GM12878 (cell line): ENCODE data around the gene RIMBP2. TPM values are rescaled to one million over a fixed set of nuclear protein-coding genes. Genes with fewer than 3 reads are reported as not detected.

Experiments used
- ATAC-seq: fragments of 200-7000 bp; cut with Tn5 transposase; 3 replicates; pipeline ENCODE4 v1.9.1; 2020; ENCODE audit warnings: mild to moderate bottlenecking, moderate library complexity
- BruUV-seq: library from RNA; stranded (reverse); fragments of 400-500 nt; replicated peaks from 2 replicates; lab custom pipeline; 2021; lab: Mats Ljungman, UMichigan
- CTCF ChIA-PET: fragments of 300-600 bp; sonication (Branson Sonifier 250); formaldehyde crosslinking; extraction: SDS; loops from one replicate; lab custom pipeline; 2021; ENCODE audit warnings: inconsistent platforms; lab: Yijun Ruan, JAX
- POLR2A ChIA-PET: fragments of 350-600 bp; formaldehyde crosslinking; extraction: SDS; loops from one replicate; lab custom pipeline; 2021; ENCODE audit warnings: inconsistent platforms; lab: Charles Lee
- RAD21 ChIA-PET: fragments of 300-600 bp; sonication (Branson Sonifier 250); formaldehyde crosslinking; loops from one replicate; lab custom pipeline; 2023; ENCODE audit warnings: antibody characterized with exemption; ENCODE audit not compliant: unreplicated experiment; lab: Charles Lee
- SMC1A ChIA-PET: fragments of 300-600 bp; sonication (Branson Sonifier 250); formaldehyde crosslinking; loops from one replicate; lab custom pipeline; 2023; ENCODE audit not compliant: unreplicated experiment, uncharacterized antibody; lab: Charles Lee
- DNase-seq: peaks from one replicate; pipeline ENCODE4 v3.0.0-alpha.2; 2011; ENCODE audit warnings: low read depth, low spot score
- FAIRE-seq: peaks from 3 replicates; lab custom pipeline; 2011; peaks lifted over from hg19 to GRCh38; lab: Jason Lieb, UNC
- H2AFZ ChIP-seq: 2 replicates; pipeline ENCODE4 v1.6.0; 2011; ENCODE audit warnings: low read depth, low read length, control low read depth; ENCODE audit not compliant: control insufficient read depth
- H3K27ac ChIP-seq: 2 replicates; pipeline ENCODE4 v1.5.1; 2011; ENCODE audit warnings: control low read depth; ENCODE audit not compliant: control insufficient read depth, insufficient read depth
- H3K27me3 ChIP-seq, 2 experiments: replicated peaks in 1 of 2; 2 replicates each; pipeline versions ENCODE4 v1.6.0 to v1.6.1; 2011; ENCODE audit warnings: low read length in 1 of 2; ENCODE audit not compliant: control insufficient read depth in 2 of 2, insufficient read depth in 2 of 2
- H3K36me3 ChIP-seq, 2 experiments: 2 replicates each; pipeline ENCODE4 v1.5.1; 2011; ENCODE audit warnings: low read length in 1 of 2; ENCODE audit not compliant: control insufficient read depth in 2 of 2, insufficient read depth in 2 of 2
- H3K4me1 ChIP-seq: 2 replicates; pipeline ENCODE4 v1.6.1; 2011; ENCODE audit warnings: mild to moderate bottlenecking, low read length, moderate library complexity, mixed read lengths; ENCODE audit not compliant: control insufficient read depth, insufficient read depth
- H3K4me2 ChIP-seq: 2 replicates; pipeline ENCODE4 v1.6.0; 2011; ENCODE audit warnings: control low read depth; ENCODE audit not compliant: control insufficient read depth, insufficient read depth
- H3K4me3 ChIP-seq: fragments of 200-600 bp; sonication (generic); 2 replicates; pipeline ENCODE4 v1.5.1; 2016
- H3K79me2 ChIP-seq: 2 replicates; pipeline ENCODE4 v1.6.0; 2011; ENCODE audit warnings: low read length; ENCODE audit not compliant: control insufficient read depth, insufficient read depth
- H3K9ac ChIP-seq: 2 replicates; pipeline ENCODE4 v1.8.0; 2011; ENCODE audit warnings: low read length, control low read depth, mixed read lengths; ENCODE audit not compliant: control insufficient read depth, insufficient read depth
- H3K9me3 ChIP-seq: replicated peaks from 3 replicates; pipeline ENCODE4 v1.5.1; 2011; ENCODE audit warnings: mild to moderate bottlenecking, low read length; ENCODE audit not compliant: control insufficient read depth, insufficient read depth
- H4K20me1 ChIP-seq: 2 replicates; pipeline ENCODE4 v1.6.0; 2011; ENCODE audit not compliant: control insufficient read depth, insufficient read depth
- ATF3 ChIP-seq: IDR thresholded peaks from 2 replicates; pipeline ENCODE4 v1.6.1; 2011; ENCODE audit warnings: low read depth, mild to moderate bottlenecking, low read length, moderate library complexity, borderline replicate concordance; ENCODE audit errors: extremely low read depth
- CEBPB ChIP-seq, 2 experiments: fragments of 150-350 bp in 1 of 2; IDR thresholded peaks; 2 replicates each; pipeline ENCODE4 v1.6.1; 2012 to 2014; ENCODE audit warnings: low read depth in 2 of 2, low read length in 2 of 2, borderline replicate concordance in 1 of 2, inconsistent platforms in 1 of 2
- FOS ChIP-seq: IDR thresholded peaks from 3 replicates; pipeline ENCODE4 v1.6.1; 2011; ENCODE audit warnings: borderline replicate concordance; ENCODE audit not compliant: insufficient read length; ENCODE audit errors: extremely low read depth
- MEF2A ChIP-seq: IDR thresholded peaks from 2 replicates; pipeline ENCODE4 v1.6.1; 2011; ENCODE audit warnings: low read depth, mild to moderate bottlenecking, low read length, moderate library complexity; ENCODE audit not compliant: insufficient read depth
- MYC ChIP-seq: IDR thresholded peaks from 2 replicates; pipeline ENCODE4 v1.6.1; 2011; ENCODE audit warnings: mild to moderate bottlenecking, low read length, moderate library complexity, inconsistent platforms; ENCODE audit not compliant: insufficient read depth, insufficient replicate concordance, insufficient read length, severe bottlenecking
- PAX8 ChIP-seq: fragments of 450-650 bp; IDR thresholded peaks from 2 replicates; pipeline ENCODE4 v1.6.1; 2017; ENCODE audit warnings: mild to moderate bottlenecking, moderate library complexity
- POLR2AphosphoS5 ChIP-seq: IDR thresholded peaks from 2 replicates; pipeline ENCODE4 v1.6.1; 2011; ENCODE audit warnings: mild to moderate bottlenecking, low read length, inconsistent platforms
- RB1 ChIP-seq: fragments of 450-650 bp; formaldehyde crosslinking; IDR thresholded peaks from 2 replicates; pipeline ENCODE4 v1.6.1; 2017; ENCODE audit warnings: mild to moderate bottlenecking, borderline replicate concordance
- RCOR1 ChIP-seq: conservative IDR thresholded peaks from 2 replicates; pipeline ENCODE4 v1.6.1; 2012; ENCODE audit warnings: low read depth, low read length, improper control_type of control experiment
- SMARCA5 ChIP-seq: fragments of 450-650 bp; IDR thresholded peaks from 2 replicates; pipeline ENCODE4 v1.6.1; 2017; ENCODE audit warnings: mild to moderate bottlenecking
- ZNF24 ChIP-seq: fragments of 450-650 bp; IDR thresholded peaks from 2 replicates; pipeline ENCODE4 v1.6.1; 2017; ENCODE audit warnings: antibody characterized with exemption, mild to moderate bottlenecking
- WGBS: methylation state at CpG from one replicate; pipeline ENCODE4 v1.1.6; 2016; ENCODE audit warnings: low lambda C conversion rate; ENCODE audit not compliant: insufficient replicate concordance, insufficient coverage; ENCODE audit errors: missing lambda C conversion rate; 5-methylcytosine and 5-hydroxymethylcytosine counted together
- in situ Hi-C: fragments of 300-500 bp; cut with MboI; formaldehyde crosslinking; loops from 9 replicates; pipeline ENCODE4 v1.14.3; 2018; ENCODE audit warnings: mixed read lengths
- intact Hi-C: fragments of 100-400 bp; cut with micrococcal nuclease; formaldehyde crosslinking; loops from one replicate; pipeline ENCODE4 v1.14.2; 2022; ENCODE audit not compliant: unreplicated experiment
- polyA plus RNA-seq, 11 experiments: library from polyadenylated mRNA; depleted of rRNA in 4 of 11; unstranded in 6 of 11; stranded (reverse) in 5 of 11; fragments of >200 nt; fragmentation: Nextera tagmentation in 4 of 11; fragmentation: Illumina TruSeq in 1 of 11; extraction: Ambion mirVana in 4 of 11; extraction: Trizol in 1 of 11; gene quantifications; 1 replicate in 1 of 11; 2 replicates in 10 of 11; pipeline versions ENCODE4 v1.2.1 to v1.2.3, GENCODE V29; 2011 to 2016; ENCODE audit warnings: inconsistent platforms in 2 of 11, missing spikeins in 2 of 11, low read depth in 1 of 11
- total RNA-seq, 4 experiments: library from RNA; depleted of rRNA in 3 of 4; stranded (reverse); fragments of >200 nt in 3 of 4; fragmentation: Illumina TruSeq in 1 of 4; extraction: Trizol in 1 of 4; gene quantifications; 2 replicates each; pipeline versions ENCODE4 v1.2.1 to v1.2.3, GENCODE V29; 2013 to 2021
- TF ChIP-seq, protein P1 (sequence below), 3 experiments: IDR thresholded peaks in 2 of 3; conservative IDR thresholded peaks in 1 of 3; 2 replicates each; pipeline ENCODE4 v1.5.1; 2011; ENCODE audit warnings: low read depth in 3 of 3, low read length in 3 of 3, mild to moderate bottlenecking in 3 of 3, control low read depth in 2 of 3, moderate library complexity in 2 of 3, inconsistent platforms in 1 of 3, mixed read lengths in 1 of 3; ENCODE audit not compliant: control insufficient read depth in 2 of 3, insufficient read depth in 1 of 3; ENCODE audit errors: extremely low read depth in 1 of 3
- TF ChIP-seq, protein P2 (sequence below): IDR thresholded peaks from 2 replicates; pipeline ENCODE4 v1.6.1; 2012; ENCODE audit warnings: low read depth, low read length, improper control_type of control experiment
- TF ChIP-seq, protein P3 (sequence below): fragments of 450-650 bp; IDR thresholded peaks from 2 replicates; pipeline ENCODE4 v1.6.1; 2017; ENCODE audit warnings: antibody characterized with exemption, mild to moderate bottlenecking, moderate library complexity
- TF ChIP-seq, protein P4 (sequence below): IDR thresholded peaks from 2 replicates; pipeline ENCODE4 v1.6.1; 2012; ENCODE audit warnings: low read depth, low read length, improper control_type of control experiment

The RIMBP2 gene
- total and polyA plus RNA-seq, 10 of the 15 experiments (the other 5 are each of a cell fraction or from before 2014, with no cell fraction given), result 0.04 to 2.9 (median 0.07) TPM; not detected in 1

DNA sequence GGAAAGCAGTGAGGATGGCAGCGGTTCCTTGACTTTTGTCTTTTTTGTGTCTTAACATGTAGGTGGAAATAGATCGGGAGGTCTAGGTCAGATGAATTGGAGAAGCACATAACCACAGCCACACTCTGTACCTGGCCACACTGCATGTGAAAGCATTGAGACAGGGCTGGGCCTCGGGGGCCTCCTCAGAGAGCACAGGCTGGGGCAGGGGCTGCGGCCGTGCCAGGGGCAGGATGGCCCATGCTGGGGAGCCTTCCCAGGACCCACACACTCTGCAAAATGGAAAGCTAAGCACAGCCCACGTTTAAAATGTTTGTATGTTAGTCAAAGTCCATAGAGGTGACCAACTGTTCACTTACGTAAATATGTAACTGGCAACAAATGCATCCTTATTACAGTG lies 301.7 kb downstream of the RIMBP2 start (continued):
- TF ChIP-seq, protein P1, sequence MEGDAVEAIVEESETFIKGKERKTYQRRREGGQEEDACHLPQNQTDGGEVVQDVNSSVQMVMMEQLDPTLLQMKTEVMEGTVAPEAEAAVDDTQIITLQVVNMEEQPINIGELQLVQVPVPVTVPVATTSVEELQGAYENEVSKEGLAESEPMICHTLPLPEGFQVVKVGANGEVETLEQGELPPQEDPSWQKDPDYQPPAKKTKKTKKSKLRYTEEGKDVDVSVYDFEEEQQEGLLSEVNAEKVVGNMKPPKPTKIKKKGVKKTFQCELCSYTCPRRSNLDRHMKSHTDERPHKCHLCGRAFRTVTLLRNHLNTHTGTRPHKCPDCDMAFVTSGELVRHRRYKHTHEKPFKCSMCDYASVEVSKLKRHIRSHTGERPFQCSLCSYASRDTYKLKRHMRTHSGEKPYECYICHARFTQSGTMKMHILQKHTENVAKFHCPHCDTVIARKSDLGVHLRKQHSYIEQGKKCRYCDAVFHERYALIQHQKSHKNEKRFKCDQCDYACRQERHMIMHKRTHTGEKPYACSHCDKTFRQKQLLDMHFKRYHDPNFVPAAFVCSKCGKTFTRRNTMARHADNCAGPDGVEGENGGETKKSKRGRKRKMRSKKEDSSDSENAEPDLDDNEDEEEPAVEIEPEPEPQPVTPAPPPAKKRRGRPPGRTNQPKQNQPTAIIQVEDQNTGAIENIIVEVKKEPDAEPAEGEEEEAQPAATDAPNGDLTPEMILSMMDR (IDR thresholded peaks at IDR 0.05 in 2 of 3, conservative IDR thresholded peaks at IDR 0.05 in 1 of 3; ENCODE audit: control insufficient read depth in 2 of 3, extremely low read depth in 1 of 3, insufficient read depth in 1 of 3, low read depth in 3 of 3, low read length in 3 of 3), result no peak

GRCh38 chr12:130413909-130414308 lies 302.2 kb downstream of the RIMBP2 start:
- Histone ChIP-seq H3K36me3 (no peaks in the 10 kb centered on the region), H3K79me2 (no peaks in the 10 kb centered on the region), H4K20me1 (no peaks in the 10 kb centered on the region), H3K27ac (no peak overlapping the region), H3K4me1 (no peaks in the 10 kb centered on the region), H3K27me3 (no peaks in the 10 kb centered on the region), H3K4me3 (no peak overlapping the region), H3K9me3 (no peaks in the 10 kb centered on the region), H3K4me2 (no peak overlapping the region), H2AFZ (no peak overlapping the region), H3K9ac (no peak overlapping the region)
- ChIA-PET POLR2A (no interaction called here), CTCF (no interaction called here), SMC1A (no interaction called here), RAD21 (no interaction called here)
- no peak for DNase-seq
- intact Hi-C loops (no loop called here), in situ Hi-C loops (no loop called here)
- TF ChIP-seq, protein P2, sequence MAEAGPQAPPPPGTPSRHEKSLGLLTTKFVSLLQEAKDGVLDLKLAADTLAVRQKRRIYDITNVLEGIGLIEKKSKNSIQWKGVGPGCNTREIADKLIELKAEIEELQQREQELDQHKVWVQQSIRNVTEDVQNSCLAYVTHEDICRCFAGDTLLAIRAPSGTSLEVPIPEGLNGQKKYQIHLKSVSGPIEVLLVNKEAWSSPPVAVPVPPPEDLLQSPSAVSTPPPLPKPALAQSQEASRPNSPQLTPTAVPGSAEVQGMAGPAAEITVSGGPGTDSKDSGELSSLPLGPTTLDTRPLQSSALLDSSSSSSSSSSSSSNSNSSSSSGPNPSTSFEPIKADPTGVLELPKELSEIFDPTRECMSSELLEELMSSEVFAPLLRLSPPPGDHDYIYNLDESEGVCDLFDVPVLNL, result no peak
- TF ChIP-seq RCOR1, result no peak
- no peak for TF ChIP-seq POLR2AphosphoS5
- no peak for TF ChIP-seq MEF2A
- no peak for TF ChIP-seq PAX8
- TF ChIP-seq ZNF24, result no peak
- no peak for TF ChIP-seq ATF3
- no peak for TF ChIP-seq FOS
- TF ChIP-seq SMARCA5, result no peak
- TF ChIP-seq, protein P3, sequence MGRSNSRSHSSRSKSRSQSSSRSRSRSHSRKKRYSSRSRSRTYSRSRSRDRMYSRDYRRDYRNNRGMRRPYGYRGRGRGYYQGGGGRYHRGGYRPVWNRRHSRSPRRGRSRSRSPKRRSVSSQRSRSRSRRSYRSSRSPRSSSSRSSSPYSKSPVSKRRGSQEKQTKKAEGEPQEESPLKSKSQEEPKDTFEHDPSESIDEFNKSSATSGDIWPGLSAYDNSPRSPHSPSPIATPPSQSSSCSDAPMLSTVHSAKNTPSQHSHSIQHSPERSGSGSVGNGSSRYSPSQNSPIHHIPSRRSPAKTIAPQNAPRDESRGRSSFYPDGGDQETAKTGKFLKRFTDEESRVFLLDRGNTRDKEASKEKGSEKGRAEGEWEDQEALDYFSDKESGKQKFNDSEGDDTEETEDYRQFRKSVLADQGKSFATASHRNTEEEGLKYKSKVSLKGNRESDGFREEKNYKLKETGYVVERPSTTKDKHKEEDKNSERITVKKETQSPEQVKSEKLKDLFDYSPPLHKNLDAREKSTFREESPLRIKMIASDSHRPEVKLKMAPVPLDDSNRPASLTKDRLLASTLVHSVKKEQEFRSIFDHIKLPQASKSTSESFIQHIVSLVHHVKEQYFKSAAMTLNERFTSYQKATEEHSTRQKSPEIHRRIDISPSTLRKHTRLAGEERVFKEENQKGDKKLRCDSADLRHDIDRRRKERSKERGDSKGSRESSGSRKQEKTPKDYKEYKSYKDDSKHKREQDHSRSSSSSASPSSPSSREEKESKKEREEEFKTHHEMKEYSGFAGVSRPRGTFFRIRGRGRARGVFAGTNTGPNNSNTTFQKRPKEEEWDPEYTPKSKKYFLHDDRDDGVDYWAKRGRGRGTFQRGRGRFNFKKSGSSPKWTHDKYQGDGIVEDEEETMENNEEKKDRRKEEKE, result no peak
- TF ChIP-seq MYC, result no peak
- TF ChIP-seq CEBPB (IDR thresholded peaks at IDR 0.05; ENCODE audit: borderline replicate concordance in 1 of 2, low read depth in 2 of 2, low read length in 2 of 2), result no peak
- TF ChIP-seq RB1, result no peak
- TF ChIP-seq, protein P4, sequence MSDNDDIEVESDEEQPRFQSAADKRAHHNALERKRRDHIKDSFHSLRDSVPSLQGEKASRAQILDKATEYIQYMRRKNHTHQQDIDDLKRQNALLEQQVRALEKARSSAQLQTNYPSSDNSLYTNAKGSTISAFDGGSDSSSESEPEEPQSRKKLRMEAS, result no peak
- 38% methylated on average over 18 of the region's 18 CpGs for WGBS
- no peak for FAIRE-seq
- ATAC-seq, result no peak
- BruUV-seq, result no TSS peak
